Natural killer cell (primary cell): ENCODE measurements around the gene LNPK. TPM values are rescaled to one million over a fixed set of nuclear protein-coding genes. Genes with fewer than 3 reads are reported as not detected.
"Not testable (repeated sequence)": the region's sequence is repeated elsewhere in the genome, so short reads cannot be mapped to it uniquely, and the experiment has no call there.

Experiments used
- ATAC-seq, 3 donors: fragments of 150-1000 bp in 2 of 3; fragments of 200-7000 bp in 1 of 3; cut with Tn5 transposase; 1 replicate in 1 of 3; 2 replicates in 2 of 3; pipeline ENCODE4 v1.10.0; 2021; ENCODE audit warnings: mild to moderate bottlenecking in 2 of 3, moderate library complexity in 2 of 3
- DNase-seq, 2 donors: peaks; one replicate each; pipeline versions ENCODE4 v3.0.0 to v3.0.0-alpha.2; 2013 to 2021; ENCODE audit warnings: mixed read lengths in 1 of 2
- H3K27ac ChIP-seq: one replicate; pipeline ENCODE4 v1.5.1; 2013; ENCODE audit warnings: mild to moderate bottlenecking, low read length
- H3K27me3 ChIP-seq: one replicate; pipeline ENCODE4 v1.6.1; 2013; ENCODE audit warnings: low read length; ENCODE audit not compliant: control insufficient read depth, insufficient read depth
- H3K36me3 ChIP-seq: one replicate; pipeline ENCODE4 v1.6.1; 2013; ENCODE audit warnings: low read length; ENCODE audit not compliant: control insufficient read depth, insufficient read depth
- H3K4me1 ChIP-seq: one replicate; pipeline ENCODE4 v1.6.1; 2013; ENCODE audit warnings: low read length; ENCODE audit not compliant: control insufficient read depth, insufficient read depth
- H3K4me3 ChIP-seq: one replicate; pipeline ENCODE4 v1.5.1; 2013; ENCODE audit warnings: low read length
- H3K9me3 ChIP-seq: one replicate; pipeline ENCODE4 v1.6.1; 2013; ENCODE audit warnings: low read length; ENCODE audit not compliant: control insufficient read depth, insufficient read depth
- H3K27ac Mint-ChIP-seq, 2 donors: one replicate each; pipeline ENCODE4 v1.8.0; 2022; ENCODE audit warnings: mild to moderate bottlenecking in 2 of 2, mixed read lengths in 2 of 2, moderate library complexity in 1 of 2
- H3K27me3 Mint-ChIP-seq, 2 donors: one replicate each; pipeline ENCODE4 v1.8.0; 2022; ENCODE audit warnings: low read depth in 2 of 2, mixed read lengths in 2 of 2
- H3K36me3 Mint-ChIP-seq: one replicate; pipeline ENCODE4 v1.8.0; 2022; ENCODE audit warnings: mixed read lengths
- H3K4me1 Mint-ChIP-seq, 2 donors: one replicate each; pipeline ENCODE4 v1.8.0; 2022; ENCODE audit warnings: mixed read lengths in 2 of 2
- H3K4me3 Mint-ChIP-seq: one replicate; pipeline ENCODE4 v1.8.0; 2022; ENCODE audit warnings: mild to moderate bottlenecking, moderate library complexity, mixed read lengths
- H3K9me3 Mint-ChIP-seq, 2 donors: one replicate each; pipeline ENCODE4 v1.8.0; 2022; ENCODE audit warnings: mixed read lengths in 2 of 2
- CTCF ChIP-seq: fragments of 200-600 bp; IDR thresholded peaks from one replicate; pipeline ENCODE4 v1.8.0; 2022; ENCODE audit warnings: antibody characterized with exemption
- WGBS: methylation state at CpG from one replicate; pipeline ENCODE4 v1.1.7; 2013; ENCODE audit warnings: missing lambda C conversion rate; ENCODE audit not compliant: insufficient coverage; 5-methylcytosine and 5-hydroxymethylcytosine counted together
- intact Hi-C: fragments of 100-400 bp; cut with micrococcal nuclease; formaldehyde crosslinking; loops from one replicate; pipeline ENCODE4 v1.14.2; 2022
- total RNA-seq, 4 donors: library from RNA; stranded (reverse); fragments of 120-200 nt in 1 of 4; gene quantifications; one replicate each; pipeline versions ENCODE4 v1.2.3 to v1.2.4, GENCODE V29; 2013 to 2022

The LNPK gene
- total RNA-seq, 3 donors from 2014 or later (not counting 1 experiment from before 2014, with no cell fraction given) = 23.9 to 29.9 (median 29.1) TPM

- H3K27me3 Mint-ChIP-seq = peaks cover 3 to 6% of the 10 kb centered on the region in 2 donors
- no peaks in the 10 kb centered on the region for H3K4me1 Mint-ChIP-seq
- Histone ChIP-seq H3K27ac (no peak overlapping the region), H3K36me3 (no peaks in the 10 kb centered on the region), H3K9me3 (no peaks in the 10 kb centered on the region), H3K4me1 (no peaks in the 10 kb centered on the region), H3K27me3 (no peaks in the 10 kb centered on the region), H3K4me3 (no peak overlapping the region)
- H3K36me3 Mint-ChIP-seq = no peaks in the 10 kb centered on the region
- H3K27ac Mint-ChIP-seq = no peak overlapping the region
- WGBS = 94% methylated on average over 2 of the region's 3 CpGs
- DNase-seq = no peak
- TF ChIP-seq CTCF = no peak
- no peaks in the 10 kb centered on the region for H3K9me3 Mint-ChIP-seq
- ATAC-seq = no peak
- H3K4me3 Mint-ChIP-seq = no peak overlapping the region
- intact Hi-C loops = no loop called here
Measured at GRCh38 chr2:175918935-175919334, 83.1 kb downstream of the LNPK start.

- Mint-ChIP-seq H3K36me3 (no peaks in the 10 kb centered on the region), H3K4me3 (no peak overlapping the region), H3K27ac (no peak overlapping the region), H3K27me3 (peaks cover 21 to 41% of the 10 kb centered on the region in 2 donors), H3K4me1 (no peaks in the 10 kb centered on the region), H3K9me3 (peaks cover 0 to 2% of the 10 kb centered on the region in 2 donors)
- H3K27ac ChIP-seq = no peak overlapping the region
- no peaks in the 10 kb centered on the region for H3K9me3 ChIP-seq
- TF ChIP-seq CTCF = no peak
- no peak for ATAC-seq
- intact Hi-C loops = no loop called here
- H3K4me1 ChIP-seq = no peaks in the 10 kb centered on the region
- WGBS = no CpG with 5 or more reads among the region's 3 CpGs
- H3K4me3 ChIP-seq = no peak overlapping the region
- H3K36me3 ChIP-seq = no peaks in the 10 kb centered on the region
- no peak for DNase-seq
- H3K27me3 ChIP-seq = no peaks in the 10 kb centered on the region
Measured at GRCh38 chr2:175914846-175915245, 87.2 kb downstream of the LNPK start.

GRCh38 chr2:175913849-175914743, 88.0 kb downstream of the LNPK start:
- H3K27me3 ChIP-seq, ATAC-seq, DNase-seq, intact Hi-C loops, H3K9me3 ChIP-seq, H3K4me1 Mint-ChIP-seq, H3K27ac Mint-ChIP-seq, H3K27ac ChIP-seq, H3K9me3 Mint-ChIP-seq, H3K36me3 ChIP-seq, H3K4me3 ChIP-seq, H3K4me1 ChIP-seq, H3K36me3 Mint-ChIP-seq, H3K4me3 Mint-ChIP-seq: not testable (repeated sequence)
- 87% methylated on average over 12 of the region's 12 CpGs for WGBS
- H3K27me3 Mint-ChIP-seq = peaks cover 21 to 47% of the 10 kb centered on the region in 2 donors

- H3K27ac Mint-ChIP-seq, H3K4me3 Mint-ChIP-seq, H3K27me3 ChIP-seq, intact Hi-C loops, H3K4me1 Mint-ChIP-seq, ATAC-seq, H3K9me3 Mint-ChIP-seq, H3K4me3 ChIP-seq, H3K9me3 ChIP-seq, DNase-seq, H3K36me3 ChIP-seq, H3K27ac ChIP-seq, H3K4me1 ChIP-seq, H3K36me3 Mint-ChIP-seq: not testable (repeated sequence)
- peaks cover 23 to 49% of the 10 kb centered on the region in 2 donors for H3K27me3 Mint-ChIP-seq
- WGBS = 80% methylated on average over 2 of the region's 2 CpGs
Measured at GRCh38 chr2:175913267-175913666, 88.8 kb downstream of the LNPK start.
